Ovary (tissue), 9 donors: ENCODE data around the gene PXK. TPM values are rescaled to one million over a fixed set of nuclear protein-coding genes. Genes with fewer than 3 reads are reported as not detected.

Experiments used
- DNase-seq, 5 donors: peaks; one replicate each; pipeline ENCODE4 v3.0.0-alpha.2; 2019 to 2020
- H3K27ac ChIP-seq, 2 donors: fragments of 200-600 bp; one replicate each; pipeline versions ENCODE4 v1.5.1 to v1.8.0; 2019 to 2022
- H3K27me3 ChIP-seq: fragments of 200-600 bp; one replicate; pipeline ENCODE4 v1.8.0; 2022
- H3K36me3 ChIP-seq: fragments of 200-600 bp; sonication (generic); one replicate; pipeline ENCODE4 v1.5.1; 2019
- H3K4me1 ChIP-seq: one replicate; pipeline ENCODE4 v1.8.1; 2013; ENCODE audit warnings: mild to moderate bottlenecking, moderate library complexity; ENCODE audit not compliant: insufficient read depth
- H3K4me3 ChIP-seq: fragments of 200-600 bp; sonication (generic); one replicate; pipeline ENCODE4 v1.5.1; 2017
- H3K9me3 ChIP-seq, 2 donors: fragments of 200-600 bp in 1 of 2; sonication (generic) in 1 of 2; one replicate each; pipeline versions ENCODE4 v1.5.1 to v1.8.1; 2013 to 2019; ENCODE audit warnings: mild to moderate bottlenecking in 1 of 2, moderate library complexity in 1 of 2
- CTCF ChIP-seq, 3 donors: fragments of 450-650 bp in 2 of 3; fragments of 200-600 bp in 1 of 3; IDR thresholded peaks; one replicate each; pipeline versions ENCODE4 v1.5.1 to v1.8.0; 2016 to 2022; ENCODE audit warnings: antibody characterized with exemption in 3 of 3, mild to moderate bottlenecking in 1 of 3
- EP300 ChIP-seq: sonication (generic); formaldehyde crosslinking; IDR thresholded peaks from one replicate; pipeline ENCODE4 v1.6.1; 2017; ENCODE audit warnings: antibody characterized with exemption
- POLR2A ChIP-seq: fragments of 450-650 bp; IDR thresholded peaks from one replicate; pipeline ENCODE4 v1.6.1; 2017; ENCODE audit warnings: antibody characterized with exemption, mild to moderate bottlenecking, moderate library complexity
- WGBS, 3 donors: extraction: QIAGEN DNeasy Blood & Tissue Kit in 1 of 3; methylation state at CpG; one replicate each; pipeline versions ENCODE4 v1.1.5 to v1.1.7; 2013 to 2017; 5-methylcytosine and 5-hydroxymethylcytosine counted together
- intact Hi-C, 4 donors: fragments of 100-400 bp; cut with DNase I; formaldehyde crosslinking; loops; one replicate each; pipeline versions ENCODE4 v1.11.0 to v1.15.1; 2022 to 2023
- polyA plus RNA-seq, 2 donors: library from polyadenylated mRNA; stranded (reverse); fragments of 200-250 nt in 1 of 2; fragments of 350-450 nt in 1 of 2; fragmentation: Illumina TruSeq in 1 of 2; extraction: RNeasy Lipid Tissue Mini Kit (QIAGEN cat#74804) in 1 of 2; gene quantifications; one replicate each; pipeline ENCODE4 v1.2.3, GENCODE V29; 2013 to 2014
- total RNA-seq, 7 donors: library from RNA; depleted of rRNA in 2 of 7; stranded (reverse); fragments of >200 nt in 2 of 7; fragmentation: NEBNext Ultra II Directional in 3 of 7; extraction: Animal tissue kit (Norgen Biotek cat#: 25700) in 3 of 7; gene quantifications; one replicate each; pipeline versions ENCODE4 v1.1.0 to v1.2.4, GENCODE V29; 2016 to 2023
- donor health status: DM: no; HTN: no; CAD: no; lungs with moderate emphysema.
- donor health status: DM: no; HTN: no; CAD: no.
- donor health status: Bipolar disorder and iron deficiency.
- donor health status: DM: yes; HTN: yes; CAD: no.
- donor health status: DM: no; HTN: no; CAD: no.
- donor health status: DM: yes; HTN: yes; CAD: no.

PXK gene
- total and polyA plus RNA-seq, 9 donors = 17.2 to 42.0 (median 25.9) TPM

DNA sequence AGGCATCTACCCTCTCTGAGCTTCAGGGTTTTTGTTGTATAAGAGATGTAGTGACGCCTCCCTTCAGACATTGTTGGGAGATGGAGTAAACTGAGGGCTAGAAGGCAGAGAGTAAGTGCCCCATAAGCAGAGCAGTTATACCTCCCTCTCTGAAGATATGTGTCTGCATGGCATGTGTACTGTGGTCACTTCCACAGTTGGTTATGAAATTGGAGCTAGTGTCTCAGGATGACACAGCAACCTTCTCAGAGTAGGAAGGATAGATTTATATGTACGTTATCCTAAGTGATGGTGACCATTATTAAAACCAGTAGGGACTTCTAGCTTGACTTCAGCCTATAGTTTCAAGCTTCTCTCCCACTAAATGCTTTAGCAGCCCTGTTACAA lies 17.9 kb downstream of the PXK start:
- intact Hi-C loops = no loop called here
- no peaks in the 10 kb centered on the region for H3K9me3 ChIP-seq

GRCh38 chr3:58351920-58352319 lies 19.2 kb downstream of the PXK start:
- peaks cover 3% of the 10 kb centered on the region for H3K4me1 ChIP-seq
- WGBS, 3 donors = 83 to 86% (median 86%) methylated on average over 3 of the region's 3 CpGs
- no peaks in the 10 kb centered on the region for H3K9me3 ChIP-seq
- intact Hi-C loops = no loop called here
- TF ChIP-seq CTCF (IDR thresholded peaks at IDR 0.05) (no peak), EP300 (no peak), POLR2A (no peak)
- no peak for DNase-seq
- no peak overlapping the region for H3K27ac ChIP-seq
- H3K36me3 ChIP-seq = no peaks in the 10 kb centered on the region
- no peaks in the 10 kb centered on the region for H3K27me3 ChIP-seq
- no peak overlapping the region for H3K4me3 ChIP-seq

More for the DNA sequence above, 17.9 kb downstream of the PXK start:
- no peak for DNase-seq
- Histone ChIP-seq H3K4me3 (no peak overlapping the region), H3K27ac (no peak overlapping the region), H3K36me3 (no peaks in the 10 kb centered on the region), H3K27me3 (no peaks in the 10 kb centered on the region), H3K4me1 (peaks cover 4% of the 10 kb centered on the region)
- TF ChIP-seq POLR2A = no peak
- TF ChIP-seq EP300 = no peak
- TF ChIP-seq CTCF (IDR thresholded peaks at IDR 0.05) = no peak
- WGBS, 3 donors = 93 to 97% (median 96%) methylated on average over 2 of the region's 2 CpGs

DNA sequence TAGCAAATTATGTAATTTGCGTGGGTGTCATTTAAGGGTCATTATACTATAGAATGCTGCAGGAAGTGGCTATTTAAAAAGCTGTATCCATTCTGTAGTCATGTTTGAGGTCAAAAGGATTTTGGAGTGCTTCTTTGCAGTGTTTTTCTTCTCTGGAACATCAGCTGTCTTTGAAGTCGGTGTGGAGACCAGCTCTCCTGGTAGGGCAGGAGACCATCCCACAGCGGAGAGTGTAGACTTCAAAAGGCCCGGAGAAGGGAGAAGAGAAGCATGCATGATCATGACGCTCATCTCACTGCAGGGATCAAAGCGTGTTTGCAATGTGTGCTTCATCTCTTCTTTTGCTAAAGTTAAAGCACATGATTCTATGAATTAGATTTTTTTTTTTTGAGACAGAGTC lies 19.9 kb downstream of the PXK start:
- Histone ChIP-seq H3K27me3 (no peaks in the 10 kb centered on the region), H3K4me3 (no peak overlapping the region), H3K27ac (no peak overlapping the region), H3K4me1 (peaks cover 3% of the 10 kb centered on the region), H3K9me3 (no peaks in the 10 kb centered on the region), H3K36me3 (no peaks in the 10 kb centered on the region)
- TF ChIP-seq CTCF (IDR thresholded peaks at IDR 0.05) (no peak), POLR2A (no peak), EP300 (no peak)
- intact Hi-C loops = no loop called here
- DNase-seq = no peak
- WGBS, 3 donors = 83 to 87% (median 85%) methylated on average over 6 of the region's 6 CpGs

GRCh38 chr3:58353722-58354553 lies 21.2 kb downstream of the PXK start:
- Histone ChIP-seq H3K4me1 (no peaks in the 10 kb centered on the region), H3K4me3 (no peak overlapping the region), H3K9me3 (no peaks in the 10 kb centered on the region), H3K36me3 (no peaks in the 10 kb centered on the region), H3K27me3 (no peaks in the 10 kb centered on the region), H3K27ac (no peak overlapping the region)
- 88 to 93% (median 89%) methylated on average over 8 of the region's 8 CpGs for WGBS, 3 donors
- intact Hi-C loops = no loop called here
- DNase-seq = no peak
- TF ChIP-seq CTCF (IDR thresholded peaks at IDR 0.05) = no peak
- no peak for TF ChIP-seq EP300
- TF ChIP-seq POLR2A = no peak
